NCI-H524 (cell line): ENCODE data around the gene GEN1.
"Not testable (repeated sequence)": the region's sequence is repeated elsewhere in the genome, so short reads cannot be mapped to it uniquely, and the experiment has no call there.

Source experiments
- DNase-seq, 2 experiments: peaks; one replicate each; lab custom pipeline; 2025; lab: John Stamatoyannopoulos, UW

The GEN1 gene

DNA sequence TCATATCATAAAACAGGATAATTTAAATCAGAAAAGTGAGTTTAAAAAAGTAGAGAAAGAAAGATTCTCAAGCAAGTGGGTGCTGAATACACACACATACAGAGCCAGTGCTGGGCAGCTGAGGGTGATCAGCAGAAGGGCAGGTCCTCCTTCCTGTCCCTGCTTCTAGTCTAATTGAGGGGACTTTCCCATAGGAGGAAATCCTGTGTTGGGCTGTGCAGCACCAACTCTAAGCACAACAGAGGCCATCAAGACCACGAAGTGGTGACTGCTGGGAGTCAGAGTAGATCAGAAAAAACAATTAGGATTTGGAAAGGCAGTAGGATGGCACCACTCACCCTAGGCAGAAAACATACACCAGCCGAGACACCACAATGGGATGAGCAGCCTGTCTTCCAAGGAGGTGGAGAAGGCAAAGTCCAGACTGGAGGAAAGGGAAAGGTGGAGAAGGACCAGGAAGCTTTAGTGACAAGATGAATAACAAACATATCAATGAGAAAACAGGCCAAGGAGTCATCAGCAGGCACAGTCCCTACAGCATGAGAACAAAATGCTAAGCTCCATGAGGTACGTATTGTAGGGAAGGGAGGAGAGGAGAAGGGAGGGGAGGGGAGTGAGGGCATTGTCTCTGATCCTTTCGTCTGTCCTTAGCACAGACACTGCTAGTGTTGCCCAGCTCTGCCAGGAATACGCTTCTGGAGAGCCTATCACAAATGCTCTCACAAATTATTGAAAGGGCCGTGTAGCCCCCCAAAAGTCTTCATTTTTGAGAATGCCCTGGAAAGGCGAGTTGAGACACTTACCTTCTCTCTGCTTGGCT is 45.6 kb downstream of the GEN1 start:
- no peak for DNase-seq

DNA sequence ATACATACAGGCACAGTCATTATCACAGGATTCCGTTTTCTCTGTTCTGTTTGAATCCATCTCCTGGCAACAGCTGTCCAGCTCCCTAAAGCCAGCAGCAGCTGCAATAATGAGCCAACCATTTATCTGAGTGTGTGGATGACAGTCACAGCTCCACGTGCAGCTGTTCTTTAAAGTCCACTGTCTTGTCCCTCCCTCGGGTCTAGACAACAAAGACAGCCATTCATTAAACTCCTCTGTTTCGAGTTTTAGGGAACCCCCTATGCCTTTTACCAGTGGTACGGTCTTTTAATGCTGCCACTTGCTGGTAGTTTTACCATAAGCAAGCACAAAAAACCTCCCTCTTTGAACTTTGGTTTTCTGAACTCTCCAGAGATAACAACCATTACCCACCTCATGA is 46.3 kb downstream of the GEN1 start:
- DNase-seq: peak; percentile 67 to 80

DNA sequence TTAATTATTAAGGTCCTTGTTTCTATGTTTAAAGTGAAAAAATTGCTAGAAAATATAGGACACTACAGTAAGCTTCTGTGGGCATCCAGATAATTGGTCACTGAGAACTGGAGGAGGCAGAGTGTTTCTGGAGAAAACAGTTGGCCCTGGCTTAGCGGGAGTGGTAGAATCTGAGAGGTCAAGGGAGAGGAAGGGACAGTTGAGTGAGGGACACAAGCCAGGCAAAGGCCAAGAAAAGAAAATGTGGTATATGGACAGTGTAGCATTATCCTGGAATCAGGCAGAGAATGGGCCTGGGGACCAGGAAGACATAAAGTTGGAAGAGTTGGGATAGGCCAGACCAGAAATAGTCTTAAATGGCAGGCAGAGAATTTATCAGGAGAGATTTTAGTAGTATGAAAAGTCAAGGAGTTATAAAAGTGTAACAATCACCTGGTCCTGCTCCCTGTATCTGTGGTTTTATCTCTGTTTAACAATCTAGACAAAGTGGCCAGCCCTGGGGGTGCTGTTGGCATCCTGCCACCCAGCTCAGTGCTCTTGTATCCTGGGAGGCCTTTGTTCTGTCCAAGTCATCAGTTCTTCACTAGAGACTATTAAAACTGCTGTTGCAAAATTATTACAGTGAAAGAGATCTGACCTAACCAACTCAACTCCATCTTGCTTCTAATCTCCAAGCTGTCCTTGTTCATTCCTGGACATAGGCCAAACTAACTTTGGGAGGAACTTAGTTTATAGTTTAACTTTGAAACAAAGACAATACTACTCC is 46.9 kb downstream of the GEN1 start:
- no peak for DNase-seq

DNA sequence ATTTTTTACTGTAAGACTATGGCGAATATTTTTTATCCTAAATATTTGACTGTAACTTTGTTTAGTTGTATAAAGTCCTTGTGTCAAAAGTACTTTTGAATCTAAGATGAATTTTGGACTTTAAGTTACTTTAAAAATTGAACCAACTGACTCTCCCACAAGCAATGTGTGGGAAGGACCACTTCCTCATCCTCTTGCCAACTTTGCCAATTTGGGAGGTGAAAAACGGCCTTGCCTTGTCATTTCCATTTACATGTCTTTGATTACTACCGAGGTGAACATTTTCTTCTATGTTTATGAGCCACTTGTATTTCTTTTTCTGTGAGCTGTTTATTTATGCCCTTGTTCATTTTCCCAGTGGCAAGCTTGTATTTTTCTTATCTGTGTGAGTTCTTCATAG is 49.6 kb downstream of the GEN1 start:
- no peak for DNase-seq

DNA sequence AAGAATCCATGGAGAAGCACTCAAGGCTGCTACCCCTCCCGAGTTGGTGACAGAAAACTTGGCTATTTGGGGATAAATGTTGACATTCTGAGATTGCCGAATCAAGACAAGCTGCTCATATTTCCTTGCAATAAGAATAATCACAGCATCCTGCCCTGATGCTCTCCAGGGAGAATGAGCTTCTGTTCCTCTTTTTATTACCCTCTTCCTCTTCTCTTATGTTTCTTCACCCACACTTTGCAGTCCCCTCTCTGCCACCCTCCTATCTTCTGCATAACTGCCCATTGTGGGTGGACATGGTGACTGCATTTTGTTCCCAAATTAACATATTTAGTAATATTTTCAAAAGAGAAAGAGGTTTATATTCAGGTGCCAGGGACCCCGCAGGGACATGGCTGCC is 50.4 kb downstream of the GEN1 start:
- no peak for DNase-seq

DNA sequence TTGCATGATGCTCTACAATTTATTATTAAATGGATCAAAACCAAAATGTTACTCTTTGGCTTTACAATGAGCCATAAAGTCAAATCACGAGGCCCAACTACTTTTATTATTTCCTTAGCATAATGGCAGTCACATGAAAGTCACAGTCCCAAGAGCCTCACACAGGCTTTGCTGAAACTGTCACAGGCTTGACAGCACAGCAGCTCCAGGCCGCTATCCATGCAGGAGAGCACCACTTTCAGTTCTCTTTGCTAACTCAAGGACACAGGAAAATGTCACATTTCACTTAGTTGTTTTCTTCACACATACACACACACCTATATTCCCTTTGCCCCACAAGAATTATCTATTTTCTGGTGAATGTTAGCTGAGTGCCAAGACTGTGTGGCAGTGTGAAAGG is 51.2 kb downstream of the GEN1 start:
- no peak for DNase-seq

DNA sequence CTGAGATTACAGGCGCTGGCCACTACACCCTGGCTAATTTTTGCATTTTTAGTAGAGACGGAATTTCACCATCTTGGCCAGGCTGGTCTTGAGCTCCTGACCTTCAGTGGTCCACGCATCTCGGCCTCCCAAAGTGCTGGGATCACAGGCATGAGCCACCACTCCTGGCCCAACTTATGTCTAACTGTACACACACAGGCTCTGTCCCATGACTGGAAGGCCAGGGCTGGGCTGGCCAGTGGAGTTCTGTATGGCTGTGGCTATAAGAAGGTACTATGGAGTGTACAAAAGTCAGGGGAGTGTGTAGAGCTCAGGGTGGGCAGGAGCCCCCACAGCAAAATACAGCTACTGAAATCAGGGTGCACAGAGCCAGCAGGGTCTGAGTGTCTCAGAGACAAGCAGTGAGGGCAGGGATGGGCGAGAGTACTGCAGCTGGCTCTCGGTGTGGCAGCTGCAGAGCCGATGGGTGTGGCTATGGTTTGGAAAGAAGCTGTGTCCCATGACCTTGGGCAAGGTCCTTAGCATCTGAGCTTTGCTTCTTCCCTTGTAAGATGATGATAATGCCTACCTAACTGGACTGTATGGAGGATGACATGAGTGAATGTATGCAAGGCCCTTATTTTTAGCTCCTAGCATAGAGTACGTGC is 51.9 kb downstream of the GEN1 start:
- DNase-seq: no peak

DNA sequence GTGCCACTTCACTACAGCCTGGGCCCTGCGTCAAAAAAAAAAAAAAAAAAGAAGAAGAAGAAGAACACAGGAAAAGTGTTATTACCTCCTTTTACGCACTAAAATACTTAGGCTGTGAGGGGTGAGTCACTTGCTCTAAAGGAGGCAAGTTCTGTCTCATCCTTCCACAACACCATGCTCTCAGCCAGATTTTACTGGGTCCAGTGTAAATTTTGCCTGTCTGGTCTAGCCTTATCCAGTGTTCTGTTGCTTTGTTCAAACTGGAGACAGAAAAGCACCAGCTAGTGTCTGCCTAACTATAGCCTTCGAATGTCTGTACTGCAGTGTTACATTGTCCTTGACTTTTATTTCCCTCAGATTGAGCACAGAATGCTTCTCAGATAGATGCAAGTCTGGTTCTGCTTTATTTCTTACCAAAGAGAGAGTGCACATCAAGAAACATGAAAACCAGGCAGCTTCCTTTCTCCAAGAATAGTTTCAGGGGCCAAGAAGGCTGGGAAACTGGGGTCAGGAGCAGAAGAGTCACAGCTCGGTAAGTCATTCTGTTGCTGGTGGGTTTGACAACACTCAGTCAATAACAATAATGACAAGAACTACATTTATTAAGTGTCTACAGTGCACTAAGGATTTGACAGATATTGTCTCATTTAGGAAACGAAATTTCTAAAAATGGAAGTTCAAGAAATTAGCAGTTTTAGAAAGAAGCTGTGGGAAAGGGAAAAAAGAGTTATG is 59.2 kb downstream of the GEN1 start:
- DNase-seq: peak in 1 of 2 experiments; percentile 45

DNA sequence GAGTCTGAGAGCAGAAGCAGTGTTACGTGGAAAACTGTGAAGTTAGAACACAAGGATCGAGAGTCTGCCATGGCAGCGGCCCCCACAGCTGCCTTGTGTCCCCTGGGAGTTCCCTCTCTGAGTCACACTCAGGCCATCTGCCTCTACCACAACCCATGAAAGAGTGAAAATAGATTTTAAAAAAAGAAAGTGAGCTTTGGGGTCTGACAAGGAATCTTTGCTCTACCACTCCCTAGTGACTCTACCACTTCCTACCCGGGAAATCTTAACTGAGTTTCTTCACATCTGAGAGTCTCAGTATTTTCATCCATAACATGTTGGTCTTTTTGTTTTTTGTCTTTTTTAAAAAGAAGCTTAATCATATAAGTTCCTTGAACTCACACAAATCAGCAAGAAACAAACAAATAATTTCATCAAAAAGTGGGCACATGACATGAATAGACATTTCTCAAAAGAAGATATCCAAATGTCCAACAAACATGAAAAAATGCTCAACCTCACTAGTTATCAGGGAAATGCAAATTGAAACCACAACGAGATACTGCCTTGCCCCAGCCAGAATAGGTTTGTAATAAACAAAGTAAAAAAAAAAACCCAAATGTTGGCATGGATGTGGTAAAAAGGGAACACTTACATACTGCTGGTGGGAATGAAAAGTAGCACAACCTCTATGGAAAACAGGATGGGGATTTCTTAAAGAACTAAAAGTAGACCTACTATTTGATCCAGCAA is 60.0 kb downstream of the GEN1 start:
- DNase-seq: peak; percentile 80 to 91

DNA sequence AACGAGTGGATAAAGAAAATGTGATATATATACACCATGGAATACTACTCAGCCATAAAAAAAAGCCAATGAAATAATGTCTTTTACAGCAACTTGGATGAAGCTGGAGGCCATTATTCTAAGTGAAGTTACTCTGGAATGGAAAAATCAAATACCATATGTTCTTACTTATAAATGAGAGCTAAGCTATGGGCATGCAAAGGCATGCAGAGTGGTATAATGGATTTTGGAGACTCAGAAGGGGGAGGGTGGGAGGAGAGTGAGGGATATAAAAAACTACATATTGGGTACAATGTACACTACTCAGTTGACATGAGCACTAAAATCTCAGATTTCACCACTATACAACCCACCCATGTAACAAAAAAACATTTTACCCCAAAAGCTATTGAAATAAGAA is 60.7 kb downstream of the GEN1 start:
- DNase-seq: peak in 1 of 2 experiments; percentile 45

DNA sequence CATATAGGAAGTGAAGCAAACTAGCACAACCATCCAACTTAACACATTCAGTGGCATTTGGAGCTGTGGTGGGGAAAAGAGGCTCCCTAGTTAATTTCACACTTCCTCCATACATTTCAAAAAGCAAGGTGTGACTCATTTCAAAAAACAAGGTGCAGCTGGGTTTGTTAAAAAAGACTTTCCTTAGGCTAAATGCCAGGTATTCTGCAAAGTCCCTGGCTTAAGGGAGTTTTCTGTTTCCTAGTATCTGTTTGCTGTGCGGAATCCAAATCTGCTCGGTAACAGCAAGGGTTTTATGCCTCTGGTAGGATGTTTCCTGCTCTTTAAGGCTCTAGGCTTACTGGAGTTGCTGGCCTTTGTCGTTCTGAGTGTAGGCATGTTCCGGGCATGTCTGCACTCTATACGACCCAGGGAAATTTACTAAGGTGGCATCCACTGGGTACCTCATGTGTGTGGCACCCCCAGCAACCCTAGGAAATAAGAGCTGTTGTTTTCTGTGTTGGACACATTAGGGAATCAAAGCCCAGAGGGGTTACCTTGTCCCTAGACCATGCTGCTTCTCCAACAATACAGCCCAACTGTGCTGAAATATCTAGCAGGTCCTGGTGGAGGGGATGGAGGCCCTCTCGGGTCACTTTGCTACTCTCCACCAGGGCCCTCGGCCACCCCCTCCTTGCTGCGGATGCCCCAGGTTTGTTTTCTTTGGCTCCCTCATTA is 61.7 kb downstream of the GEN1 start:
- peak in 1 of 2 experiments; percentile 23 for DNase-seq

DNA sequence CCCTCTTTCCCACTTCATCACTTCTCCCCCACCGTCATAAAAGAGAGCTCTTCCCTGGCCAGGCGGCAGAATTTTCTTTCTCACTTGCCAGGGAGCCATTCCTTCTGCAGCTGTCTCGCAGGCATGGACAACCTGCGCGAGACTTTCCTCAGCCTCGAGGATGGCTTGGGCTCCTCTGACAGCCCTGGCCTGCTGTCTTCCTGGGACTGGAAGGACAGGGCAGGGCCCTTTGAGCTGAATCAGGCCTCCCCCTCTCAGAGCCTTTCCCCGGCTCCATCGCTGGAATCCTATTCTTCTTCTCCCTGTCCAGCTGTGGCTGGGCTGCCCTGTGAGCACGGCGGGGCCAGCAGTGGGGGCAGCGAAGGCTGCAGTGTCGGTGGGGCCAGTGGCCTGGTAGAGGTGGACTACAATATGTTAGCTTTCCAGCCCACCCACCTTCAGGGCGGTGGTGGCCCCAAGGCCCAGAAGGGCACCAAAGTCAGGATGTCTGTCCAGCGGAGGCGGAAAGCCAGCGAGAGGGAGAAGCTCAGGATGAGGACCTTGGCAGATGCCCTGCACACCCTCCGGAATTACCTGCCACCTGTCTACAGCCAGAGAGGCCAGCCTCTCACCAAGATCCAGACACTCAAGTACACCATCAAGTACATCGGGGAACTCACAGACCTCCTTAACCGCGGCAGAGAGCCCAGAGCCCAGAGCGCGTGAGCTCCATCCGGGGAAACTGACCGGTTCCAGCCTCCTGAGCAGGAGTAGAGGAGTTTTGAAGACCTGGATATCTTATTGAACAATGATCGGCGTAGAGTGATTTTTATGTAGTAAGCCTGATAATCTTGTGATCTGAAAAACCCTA is 62.7 kb downstream of the GEN1 start, which contains the start of gene MSGN1:
Gene MSGN1 (plus strand): TSS at position 65 of the 850 bp plus-strand sequence. CDS start 59 bp downstream, at position 124.
- DNase-seq: peak in 1 of 2 experiments; percentile 32

DNA sequence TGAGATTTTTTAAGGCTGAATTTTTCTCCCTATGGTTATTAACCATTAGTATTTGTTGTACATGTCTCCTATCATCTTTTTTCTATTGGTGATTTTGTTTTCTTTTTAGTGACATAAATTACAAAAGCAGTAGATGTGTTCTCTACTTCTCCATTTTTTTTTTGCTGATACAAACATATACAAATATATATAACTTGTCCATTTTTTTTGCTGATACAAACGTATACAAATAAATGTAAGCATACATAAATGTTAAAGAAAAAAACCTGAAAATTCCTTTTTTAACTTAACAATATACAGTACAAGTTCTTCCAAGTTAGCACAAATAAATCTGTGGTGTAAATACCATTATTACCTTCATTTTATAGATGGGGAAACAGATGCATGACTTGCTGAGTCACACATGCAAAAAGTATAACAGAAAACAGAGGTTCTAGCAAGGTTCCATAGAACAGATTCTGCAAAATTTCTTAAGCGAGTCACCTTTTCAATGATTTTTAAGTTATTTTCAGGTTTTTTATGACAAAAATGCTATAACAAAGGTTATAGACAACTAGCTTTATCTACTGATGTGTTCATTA is 64.4 kb downstream of the GEN1 start:
- DNase-seq: no peak

DNA sequence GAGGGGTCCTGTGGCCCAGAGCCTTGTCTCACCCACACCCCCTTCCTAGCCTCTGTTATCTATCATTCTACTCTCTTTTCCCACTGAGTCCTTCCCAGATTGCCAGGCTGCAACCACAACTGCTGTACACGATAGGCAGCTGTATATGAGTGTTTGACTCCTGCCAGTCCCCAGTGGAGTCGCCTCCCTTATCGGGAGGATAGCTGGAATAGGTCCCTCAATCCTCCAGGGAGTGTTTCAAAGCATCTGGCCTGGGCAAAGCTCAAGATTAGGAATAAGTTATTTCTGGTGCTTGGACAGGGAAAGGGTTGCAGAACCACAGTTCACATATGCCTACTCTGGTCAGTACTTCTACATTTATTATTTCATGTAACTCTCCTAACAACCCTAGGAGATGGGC is 67.1 kb downstream of the GEN1 start:
- peak in 1 of 2 experiments; percentile 45 for DNase-seq

DNA sequence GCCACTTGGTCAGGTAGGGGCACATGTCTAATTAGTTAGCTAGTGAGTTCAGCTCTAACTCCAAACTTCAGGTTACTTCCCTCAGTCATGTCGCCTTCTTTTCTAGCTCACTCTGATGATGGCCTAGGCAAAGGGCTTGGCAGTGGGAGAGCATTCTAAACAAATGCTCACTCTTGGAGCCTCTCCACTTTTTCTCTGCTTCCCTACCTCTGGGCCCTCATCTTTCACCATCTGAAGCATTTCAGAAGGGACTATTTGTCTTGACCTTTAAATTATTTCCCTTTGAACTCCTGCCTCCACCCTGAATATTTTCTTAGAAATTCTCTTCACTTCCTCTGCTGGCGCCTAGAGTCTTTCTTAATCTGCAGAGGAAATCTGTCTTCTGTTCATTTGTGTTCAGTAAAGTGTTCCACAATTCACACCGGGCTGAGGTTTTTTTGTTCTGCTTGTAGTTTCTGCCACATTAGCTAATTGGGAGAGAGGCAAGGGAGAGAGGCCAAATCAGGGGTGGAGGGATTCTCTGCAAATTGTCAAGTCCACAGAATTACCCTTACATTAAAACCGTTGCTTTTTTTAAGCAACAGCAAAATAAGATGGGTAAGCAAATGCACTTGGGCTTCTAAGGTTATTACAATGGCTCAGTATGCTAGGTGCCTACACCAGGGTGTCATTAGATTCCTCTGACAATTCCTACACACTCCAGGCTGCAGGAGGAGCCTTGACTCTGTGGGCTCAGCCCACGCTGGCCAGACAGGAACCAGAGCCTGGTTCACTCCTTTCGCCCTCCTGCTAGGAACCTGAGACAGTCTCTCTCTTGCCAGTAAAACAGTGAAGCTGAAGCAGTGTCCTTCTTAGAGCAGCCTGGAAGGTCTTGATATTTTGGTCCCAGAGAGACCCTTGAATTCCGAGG is 67.9 kb downstream of the GEN1 start:
- DNase-seq: no peak

DNA sequence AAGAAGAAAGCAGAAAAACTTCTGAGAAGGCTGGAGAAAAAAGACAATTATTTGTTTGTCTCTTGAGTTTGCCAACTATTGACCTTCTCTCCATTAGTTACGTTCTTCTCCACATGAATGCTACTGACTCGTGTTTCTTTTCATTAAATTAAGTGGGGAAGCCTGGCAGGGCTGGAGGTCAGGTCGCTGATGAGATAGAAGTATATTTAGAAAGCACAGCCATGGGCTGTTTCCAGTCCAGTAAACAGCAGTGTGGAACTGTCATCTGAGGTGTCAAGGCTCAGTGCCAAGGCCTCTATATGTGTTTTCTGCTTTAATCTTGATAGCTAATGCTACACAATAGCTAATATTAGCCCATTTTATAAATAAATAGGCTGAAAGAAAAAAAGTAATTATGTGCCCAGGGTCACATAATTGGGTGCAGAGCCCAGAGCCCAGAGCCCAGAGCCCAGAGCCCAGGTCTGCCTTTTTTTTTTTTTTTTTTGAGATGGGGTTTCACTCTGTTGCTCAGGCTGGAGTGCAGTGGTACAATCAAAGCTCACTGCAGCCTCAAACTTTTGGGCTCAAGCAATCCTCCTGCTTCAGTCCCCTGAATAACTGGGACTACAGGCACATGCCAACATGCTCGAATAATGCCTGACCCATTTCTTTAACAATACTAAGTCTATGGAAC is 68.6 kb downstream of the GEN1 start:
- DNase-seq: no peak

DNA sequence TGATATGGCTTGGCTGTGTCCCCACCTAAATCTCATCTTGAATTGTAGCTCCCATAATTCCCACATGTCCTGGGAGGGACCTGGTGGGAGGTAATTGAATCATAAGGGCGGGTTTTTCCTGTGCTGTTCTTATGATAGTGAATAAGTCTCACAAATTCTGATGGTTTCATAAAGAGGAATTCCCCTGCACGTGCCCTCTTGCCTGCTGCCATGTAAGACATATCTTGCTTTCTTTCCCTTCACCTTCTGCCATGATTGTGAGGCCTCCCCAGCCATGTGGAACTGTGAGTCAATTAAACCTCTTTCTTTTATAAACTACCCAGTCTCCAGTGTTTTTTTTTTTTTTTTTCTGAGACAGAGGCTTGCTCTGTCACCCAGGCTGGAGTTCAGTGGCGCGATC is 69.7 kb downstream of the GEN1 start:
- DNase-seq: not testable (repeated sequence)

DNA sequence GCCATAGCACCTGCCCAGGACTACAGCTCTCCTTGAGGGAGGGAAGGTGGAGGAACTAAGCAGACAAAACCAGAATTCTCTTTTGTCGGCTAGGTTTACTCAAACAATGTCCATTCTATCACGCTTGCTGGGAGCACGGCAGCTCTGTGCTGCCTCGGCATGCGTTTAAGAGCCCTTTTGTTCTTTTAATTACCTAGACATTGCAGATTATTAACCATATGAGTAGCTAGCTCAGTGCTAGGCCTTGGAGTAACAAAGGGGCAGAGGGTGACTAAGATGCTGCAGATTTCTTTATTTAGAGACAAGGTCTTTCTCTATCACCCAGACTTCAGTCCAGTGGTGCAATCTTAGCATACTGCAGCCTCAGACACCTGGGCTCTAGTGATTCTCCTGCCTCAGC is 73.4 kb downstream of the GEN1 start:
- DNase-seq: no peak
